CD4-positive, CD25-positive, alpha-beta regulatory T cell (primary cell): ENCODE data around the gene NUP62CL. TPM values are rescaled to one million over a fixed set of nuclear protein-coding genes. Genes with fewer than 3 reads are reported as not detected.
A peak's percentile ranks its signal among the peaks of the same experiment; 100 is the strongest.

Experiments
- ATAC-seq, 2 donors: fragments of 150-1000 bp; cut with Tn5 transposase; one replicate each; pipeline ENCODE4 v1.10.0; 2021; ENCODE audit warnings: low read depth in 2 of 2, moderate number of reproducible peaks in 2 of 2, moderate library complexity in 1 of 2
- DNase-seq, 3 donors: peaks; one replicate each; pipeline versions ENCODE4 v3.0.0 to v3.0.0-alpha.2; 2012 to 2022; ENCODE audit warnings: mixed read lengths in 1 of 3
- H3K27ac ChIP-seq: one replicate; pipeline ENCODE4 v1.7.0; 2013; ENCODE audit warnings: mild to moderate bottlenecking, low read length; ENCODE audit not compliant: insufficient read depth, poor library complexity, severe bottlenecking
- H3K27me3 ChIP-seq: one replicate; pipeline ENCODE4 v1.7.0; 2013; ENCODE audit warnings: low read length; ENCODE audit not compliant: control insufficient read depth, insufficient read depth
- H3K36me3 ChIP-seq: one replicate; pipeline ENCODE4 v1.7.0; 2013; ENCODE audit warnings: mild to moderate bottlenecking, low read length, moderate library complexity; ENCODE audit not compliant: control insufficient read depth, insufficient read depth
- H3K4me1 ChIP-seq: 2 replicates; pipeline ENCODE4 v1.7.0; 2013; ENCODE audit warnings: mild to moderate bottlenecking, low read length; ENCODE audit not compliant: insufficient read depth, control insufficient read depth, poor library complexity, severe bottlenecking
- H3K4me3 ChIP-seq: one replicate; pipeline ENCODE4 v1.7.0; 2013; ENCODE audit warnings: low read depth, mild to moderate bottlenecking, low read length, moderate library complexity
- H3K9me3 ChIP-seq, 2 experiments: 1 replicate in 1 of 2; 2 replicates in 1 of 2; pipeline ENCODE4 v1.7.0; 2013; ENCODE audit warnings: low read length in 2 of 2, mild to moderate bottlenecking in 1 of 2, moderate library complexity in 1 of 2; ENCODE audit not compliant: control insufficient read depth in 2 of 2
- H3K27ac Mint-ChIP-seq, 3 donors: one replicate each; pipeline ENCODE4 v1.8.0; 2020 to 2022; ENCODE audit warnings: mild to moderate bottlenecking in 3 of 3, mixed read lengths in 3 of 3, moderate library complexity in 2 of 3
- H3K27me3 Mint-ChIP-seq: one replicate; pipeline ENCODE4 v1.8.0; 2022; ENCODE audit warnings: mild to moderate bottlenecking, mixed read lengths
- H3K36me3 Mint-ChIP-seq: one replicate; pipeline ENCODE4 v1.8.0; 2020; ENCODE audit warnings: mixed read lengths
- H3K4me1 Mint-ChIP-seq, 4 donors: one replicate each; pipeline ENCODE4 v1.8.0; 2020 to 2022; ENCODE audit warnings: mixed read lengths in 4 of 4, mild to moderate bottlenecking in 1 of 4
- H3K4me3 Mint-ChIP-seq, 4 donors: one replicate each; pipeline ENCODE4 v1.8.0; 2020 to 2022; ENCODE audit warnings: mild to moderate bottlenecking in 4 of 4, mixed read lengths in 4 of 4, moderate library complexity in 3 of 4
- H3K9me3 Mint-ChIP-seq, 7 donors: one replicate each; pipeline ENCODE4 v1.8.0; 2020 to 2022; ENCODE audit warnings: mixed read lengths in 7 of 7, mild to moderate bottlenecking in 3 of 7, moderate library complexity in 2 of 7
- polyA plus RNA-seq, 4 donors: library from polyadenylated mRNA; unstranded; fragments of 300-500 nt; fragmentation: Illumina TruSeq; gene quantifications; one replicate each; pipeline ENCODE4 v1.2.3, GENCODE V29; 2021
- total RNA-seq: library from RNA; stranded (reverse); gene quantifications from one replicate; pipeline ENCODE4 v1.2.3, GENCODE V29; 2022

The NUP62CL gene
- total and polyA plus RNA-seq, 5 donors from 2014 or later = 0.80 to 3.3 (median 1.6) TPM

DNA sequence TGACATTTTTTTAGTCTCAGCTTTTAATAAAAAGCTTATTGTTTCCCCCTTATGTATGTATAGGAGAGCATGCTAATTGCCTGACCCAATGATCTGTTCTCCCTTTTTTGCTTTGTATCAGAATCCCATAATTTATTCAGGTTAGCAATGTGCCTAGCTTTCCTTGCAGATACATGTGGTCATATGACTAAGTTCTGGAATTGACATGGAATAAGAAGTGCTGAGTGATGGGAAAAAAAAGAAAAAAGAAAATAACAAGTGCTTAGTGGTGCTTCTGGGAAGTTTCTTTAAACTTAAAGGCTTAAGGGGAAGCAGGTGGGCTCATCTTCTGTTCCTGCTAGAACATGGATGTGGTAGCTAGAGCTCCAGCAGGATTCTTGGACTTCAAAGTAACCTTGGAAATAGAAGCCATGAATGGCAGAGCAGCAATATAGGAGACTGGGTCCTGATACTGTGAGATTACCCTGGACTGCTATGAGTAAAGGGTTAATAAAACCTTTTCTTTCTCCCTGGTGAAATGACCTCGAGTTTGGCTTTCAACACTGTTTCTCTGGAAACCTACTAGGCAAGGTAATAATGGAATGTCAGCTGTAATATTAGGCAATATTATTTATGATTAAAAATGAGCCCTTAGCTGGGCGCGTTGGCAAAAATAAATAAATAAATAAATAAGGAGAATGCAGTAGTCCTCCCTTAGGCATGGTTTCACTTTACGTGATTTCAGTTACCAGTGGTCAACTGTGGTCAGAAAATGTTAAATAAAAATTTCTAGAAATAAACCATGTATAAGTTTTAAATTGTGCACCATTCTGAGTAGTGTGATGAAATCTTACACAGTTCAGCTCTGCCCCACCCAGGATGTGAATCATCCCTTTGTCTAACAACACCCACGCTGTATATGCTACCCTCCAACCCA is 70.9 kb downstream of the NUP62CL start:
- no peaks in the 10 kb centered on the region for H3K27me3 ChIP-seq

DNA sequence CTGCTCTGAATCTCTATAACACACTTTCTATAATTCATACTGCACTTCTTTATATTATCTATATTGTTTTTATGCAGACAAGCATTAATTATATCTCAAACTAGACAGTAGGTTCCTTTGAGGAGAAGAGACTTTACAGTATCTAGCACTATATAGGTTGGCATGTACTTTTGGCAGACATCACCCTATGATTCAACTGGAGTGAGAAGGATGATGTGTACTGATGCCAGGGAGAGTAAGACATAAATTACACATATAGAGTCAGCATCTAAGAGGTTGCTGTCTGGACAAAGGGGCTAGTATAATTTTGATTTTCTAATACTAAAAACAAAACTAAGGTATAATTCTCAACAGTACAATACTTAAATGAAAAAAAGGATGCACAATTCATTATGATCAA is 82.5 kb downstream of the NUP62CL start:
- ATAC-seq = no peak

More for the DNA sequence above, 70.9 kb downstream of the NUP62CL start:
- Histone ChIP-seq H3K27ac (no peak overlapping the region), H3K36me3 (no peaks in the 10 kb centered on the region), H3K9me3 (no peaks in the 10 kb centered on the region), H3K4me1 (no peaks in the 10 kb centered on the region), H3K4me3 (peak overlapping the region; percentile 0)
- H3K27ac Mint-ChIP-seq = peak overlapping the region in 2 of 3 donors; percentile 77 to 83
- H3K4me3 Mint-ChIP-seq = peak overlapping the region in 2 of 4 donors; percentile 31 to 42
- H3K9me3 Mint-ChIP-seq = peaks cover 0 to 3% (median 0%) of the 10 kb centered on the region in 7 donors
- DNase-seq (peak in 1 of 3 donors; percentile 82), ATAC-seq (peak; percentile 76 to 97)
- H3K27me3 Mint-ChIP-seq = peaks cover 9% of the 10 kb centered on the region
- peaks cover 4 to 6% (median 6%) of the 10 kb centered on the region in 4 donors for H3K4me1 Mint-ChIP-seq
- H3K36me3 Mint-ChIP-seq = no peaks in the 10 kb centered on the region

DNA sequence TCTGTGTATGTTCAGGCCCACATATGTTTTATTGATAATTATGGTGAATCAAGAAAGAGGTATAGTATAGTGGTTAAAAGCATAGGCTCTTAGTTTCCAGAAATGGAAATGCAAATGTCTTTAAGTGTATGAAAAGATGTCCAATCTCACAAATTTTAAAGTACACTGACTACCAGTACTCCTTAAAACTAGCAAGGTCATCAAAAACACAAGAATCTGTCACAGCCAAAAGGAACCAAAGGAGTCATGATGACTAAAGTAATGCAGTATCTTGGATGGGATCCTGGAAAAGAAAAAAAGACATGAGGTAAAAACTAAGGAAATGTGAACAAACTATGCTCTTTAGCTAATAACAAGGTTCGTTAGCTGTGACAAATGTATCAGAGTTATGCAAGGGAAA is 87.0 kb downstream of the NUP62CL start:
- DNase-seq = no peak
- Histone ChIP-seq H3K27ac (peak overlapping the region; percentile 45), H3K4me3 (peak overlapping the region; percentile 84)

More for the DNA sequence above, 82.5 kb downstream of the NUP62CL start:
- Histone ChIP-seq H3K36me3 (no peaks in the 10 kb centered on the region), H3K27ac (no peak overlapping the region), H3K4me3 (no peak overlapping the region), H3K27me3 (no peaks in the 10 kb centered on the region), H3K4me1 (no peaks in the 10 kb centered on the region), H3K9me3 (no peaks in the 10 kb centered on the region)
- no peak overlapping the region for H3K27ac Mint-ChIP-seq
- no peaks in the 10 kb centered on the region for H3K9me3 Mint-ChIP-seq
- no peak for DNase-seq
- H3K36me3 Mint-ChIP-seq = no peaks in the 10 kb centered on the region
- peaks cover 0 to 7% (median 3%) of the 10 kb centered on the region in 4 donors for H3K4me1 Mint-ChIP-seq
- no peak overlapping the region for H3K4me3 Mint-ChIP-seq
- H3K27me3 Mint-ChIP-seq = no peaks in the 10 kb centered on the region

DNA sequence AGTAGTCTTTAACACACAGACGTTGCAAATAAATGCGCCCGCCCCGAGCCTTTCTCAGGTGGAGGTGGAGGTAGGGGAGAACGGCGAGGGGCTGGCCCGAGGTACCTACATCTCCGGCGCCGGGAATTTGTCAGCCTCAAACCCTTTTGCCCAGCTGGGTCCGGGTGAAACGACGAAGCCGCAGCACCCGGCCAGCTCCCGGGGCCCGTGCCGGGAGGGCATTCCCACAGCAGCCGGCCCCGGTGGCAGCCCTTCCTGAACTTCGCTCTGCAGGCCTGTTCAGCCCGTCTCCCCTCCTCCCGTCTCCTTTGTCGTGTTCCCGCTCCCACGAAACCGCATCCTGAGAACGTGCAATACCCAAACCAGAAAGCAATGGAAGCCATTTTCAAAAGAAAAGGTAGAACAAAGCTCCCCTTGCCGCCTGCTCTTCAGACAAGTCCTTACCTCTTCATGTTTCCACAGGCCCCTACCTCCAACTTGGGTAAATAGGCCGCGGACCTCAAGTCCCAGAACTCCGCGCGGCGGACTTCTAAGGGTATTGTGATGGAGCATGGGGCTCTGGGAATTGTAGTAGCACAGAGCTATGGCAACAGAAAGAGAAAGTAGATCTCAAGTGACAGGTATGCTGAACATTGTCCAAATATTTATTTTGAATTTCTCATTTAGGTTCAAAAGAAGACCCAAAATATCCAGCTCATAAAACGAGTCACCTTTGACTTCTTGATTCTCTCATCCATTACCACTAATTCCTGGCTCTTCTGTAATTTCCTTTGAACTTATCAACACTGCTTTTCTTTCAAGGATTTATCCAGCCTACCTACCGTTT is 87.7 kb downstream of the NUP62CL start, which contains the start of gene RBM41:
Gene RBM41 (minus strand): TSS at position 501 of the 826 bp plus-strand sequence. CDS start 49 bp downstream, at position 452.
- Histone ChIP-seq H3K4me1 (peaks cover 6% of the 10 kb centered on the region), H3K27ac (peak within 1 kb of the TSS; percentile 51), H3K36me3 (peaks cover 26% of the 10 kb centered on the region), H3K4me3 (peak within 1 kb of the TSS; percentile 84), H3K27me3 (no peaks in the 10 kb centered on the region), H3K9me3 (no peaks in the 10 kb centered on the region)
- peaks cover 0 to 2% (median 0%) of the 10 kb centered on the region in 7 donors for H3K9me3 Mint-ChIP-seq
- H3K36me3 Mint-ChIP-seq = peaks cover 14% of the 10 kb centered on the region
- DNase-seq (peak; percentile 62 to 89 (median 78)), ATAC-seq (peak; percentile 100)
- H3K4me1 Mint-ChIP-seq = peaks cover 0 to 42% (median 28%) of the 10 kb centered on the region in 4 donors
- H3K27me3 Mint-ChIP-seq = no peaks in the 10 kb centered on the region
- peak within 1 kb of the TSS; percentile 93 to 98 (median 96) for H3K27ac Mint-ChIP-seq
- peak within 1 kb of the TSS; percentile 98 to 99 (median 98) for H3K4me3 Mint-ChIP-seq

More for the DNA sequence above, 87.0 kb downstream of the NUP62CL start:
- peaks cover 6% of the 10 kb centered on the region for H3K4me1 ChIP-seq
- ATAC-seq = no peak
- H3K36me3 ChIP-seq = peaks cover 19% of the 10 kb centered on the region
- H3K27me3 ChIP-seq = no peaks in the 10 kb centered on the region
- peak overlapping the region; percentile 98 to 99 (median 98) for H3K4me3 Mint-ChIP-seq
- H3K9me3 Mint-ChIP-seq = peaks cover 0 to 2% (median 0%) of the 10 kb centered on the region in 7 donors
- peak overlapping the region; percentile 93 to 98 (median 96) for H3K27ac Mint-ChIP-seq
- H3K36me3 Mint-ChIP-seq = peaks cover 7% of the 10 kb centered on the region
- no peaks in the 10 kb centered on the region for H3K9me3 ChIP-seq
- H3K4me1 Mint-ChIP-seq = peaks cover 0 to 36% (median 22%) of the 10 kb centered on the region in 4 donors
- no peaks in the 10 kb centered on the region for H3K27me3 Mint-ChIP-seq

DNA sequence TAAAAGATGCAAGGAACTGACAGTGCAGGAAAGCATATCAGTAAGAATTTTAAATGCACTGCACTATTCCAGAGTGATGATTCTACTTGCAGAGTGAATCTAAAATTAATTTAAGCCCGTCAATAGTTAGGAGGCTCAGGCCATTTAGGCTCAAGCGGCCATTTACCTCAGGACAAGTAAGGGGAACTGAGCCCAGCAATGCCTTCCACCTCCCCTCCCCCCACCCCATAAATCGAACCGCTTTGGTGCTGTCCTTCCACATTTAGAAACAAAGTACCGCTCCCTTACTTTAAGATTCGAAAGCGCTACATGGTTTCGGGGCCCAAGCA is 88.3 kb downstream of the NUP62CL start:
- Histone ChIP-seq H3K9me3 (no peaks in the 10 kb centered on the region), H3K27ac (peak overlapping the region; percentile 51)

DNA sequence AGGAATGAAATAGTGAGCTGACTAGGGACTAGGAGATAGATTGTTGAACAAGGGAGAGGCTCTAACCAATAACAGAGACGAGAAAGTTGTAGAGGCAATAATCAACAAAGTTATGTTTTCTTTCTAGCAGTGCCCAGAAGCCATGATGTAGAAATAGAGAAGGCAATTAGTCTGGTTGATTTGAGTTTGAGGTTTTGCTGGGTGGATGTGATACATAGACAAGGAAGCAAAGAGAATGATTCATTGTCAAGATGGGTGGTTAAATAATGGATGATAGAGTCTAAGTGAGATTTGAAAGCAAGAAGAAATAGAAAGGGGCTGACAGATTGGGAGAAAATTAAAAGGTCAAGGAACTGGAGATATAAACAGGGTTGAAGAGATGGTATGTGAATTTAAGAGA is 98.8 kb downstream of the NUP62CL start:
- DNase-seq (no peak), ATAC-seq (no peak)
- Histone ChIP-seq H3K27me3 (no peaks in the 10 kb centered on the region), H3K36me3 (peaks cover 10% of the 10 kb centered on the region), H3K9me3 (no peaks in the 10 kb centered on the region), H3K4me3 (no peak overlapping the region), H3K4me1 (no peaks in the 10 kb centered on the region), H3K27ac (no peak overlapping the region)
- Mint-ChIP-seq H3K4me3 (no peak overlapping the region), H3K27ac (no peak overlapping the region), H3K9me3 (peaks cover 0 to 2% (median 0%) of the 10 kb centered on the region in 7 donors), H3K4me1 (peaks cover 7 to 21% (median 16%) of the 10 kb centered on the region in 4 donors), H3K27me3 (no peaks in the 10 kb centered on the region), H3K36me3 (peaks cover 22% of the 10 kb centered on the region)

More for the DNA sequence above, 88.3 kb downstream of the NUP62CL start:
- peaks cover 0 to 2% (median 0%) of the 10 kb centered on the region in 7 donors for H3K9me3 Mint-ChIP-seq
- Histone ChIP-seq H3K4me1 (peaks cover 6% of the 10 kb centered on the region), H3K36me3 (peaks cover 32% of the 10 kb centered on the region), H3K4me3 (peak overlapping the region; percentile 84), H3K27me3 (no peaks in the 10 kb centered on the region)
- no peak for ATAC-seq
- peak overlapping the region in 2 of 3 donors; percentile 2 to 93 for H3K27ac Mint-ChIP-seq
- H3K4me3 Mint-ChIP-seq = peak overlapping the region; percentile 98 to 99 (median 98)
- H3K27me3 Mint-ChIP-seq = no peaks in the 10 kb centered on the region
- H3K4me1 Mint-ChIP-seq = peaks cover 0 to 47% (median 31%) of the 10 kb centered on the region in 4 donors
- DNase-seq = no peak
- H3K36me3 Mint-ChIP-seq = peaks cover 15% of the 10 kb centered on the region

DNA sequence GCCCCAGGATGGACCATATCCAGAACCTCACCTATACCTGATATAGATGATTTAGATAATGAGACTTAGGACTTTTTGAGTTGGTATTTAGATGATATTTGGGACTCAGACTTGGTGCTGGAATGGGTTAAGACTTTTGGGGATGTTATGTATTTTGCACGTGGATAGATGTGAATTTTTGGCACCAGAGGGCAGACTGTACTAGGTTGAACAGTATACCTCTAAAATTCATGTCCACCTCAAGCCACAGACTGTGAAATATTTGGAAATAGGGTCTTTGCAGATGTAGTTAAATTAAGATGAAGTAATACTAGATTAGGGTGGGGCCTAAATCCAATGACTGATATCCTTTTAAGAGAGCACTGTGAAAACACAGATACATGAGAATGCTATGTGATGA is 103.3 kb downstream of the NUP62CL start:
- no peaks in the 10 kb centered on the region for H3K27me3 Mint-ChIP-seq
- no peak overlapping the region for H3K27ac ChIP-seq
- no peak overlapping the region for H3K4me3 ChIP-seq
- H3K36me3 ChIP-seq = peaks cover 13% of the 10 kb centered on the region
- H3K36me3 Mint-ChIP-seq = peaks cover 20% of the 10 kb centered on the region
- no peaks in the 10 kb centered on the region for H3K9me3 Mint-ChIP-seq
- peaks cover 0 to 24% (median 7%) of the 10 kb centered on the region in 4 donors for H3K4me1 Mint-ChIP-seq
- no peaks in the 10 kb centered on the region for H3K9me3 ChIP-seq
- peak in 1 of 3 donors; percentile 7 for DNase-seq
- H3K4me1 ChIP-seq = no peaks in the 10 kb centered on the region
- no peak for ATAC-seq
- no peak overlapping the region for H3K27ac Mint-ChIP-seq
- no peaks in the 10 kb centered on the region for H3K27me3 ChIP-seq
- no peak overlapping the region for H3K4me3 Mint-ChIP-seq
